ENCODE results near the gene SLX4.

Gene SLX4

DNA sequence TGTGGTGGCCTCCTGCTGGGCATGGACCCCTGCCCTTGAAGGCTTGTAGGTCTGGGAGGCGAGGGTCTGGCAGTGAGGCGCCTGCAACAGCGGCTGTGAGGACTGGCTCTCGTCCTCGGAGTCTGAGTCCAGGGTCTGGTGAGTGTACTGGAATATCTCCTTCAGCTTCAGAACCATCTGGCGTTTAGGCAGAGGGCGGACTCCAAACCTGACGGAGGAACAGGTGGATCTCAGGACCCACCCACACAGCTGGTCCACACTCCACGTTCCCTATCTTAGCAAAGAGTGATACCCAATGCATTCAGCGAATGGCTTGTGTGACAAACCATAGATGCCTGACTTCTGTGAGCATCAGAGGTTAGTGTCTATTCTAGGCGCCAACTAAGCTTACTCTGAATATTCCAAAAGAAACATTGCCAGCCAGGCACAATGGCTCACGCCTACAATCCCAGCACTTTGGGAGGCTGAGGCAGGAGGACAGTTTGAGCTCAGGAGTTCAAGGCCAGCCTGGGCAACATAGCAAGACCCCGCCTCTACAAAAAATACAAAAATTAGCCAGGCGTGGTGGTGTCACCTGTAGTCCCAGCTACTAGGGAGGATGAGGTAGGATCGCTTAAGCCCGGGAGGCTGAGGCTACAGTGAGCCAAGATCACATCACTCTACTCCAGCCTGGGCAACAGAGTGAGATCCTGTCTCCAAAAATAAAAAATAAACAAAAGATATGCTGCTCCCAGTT is 27.9 kb downstream of the SLX4 start:
- in situ Hi-C loops (cut with MboI; ENCODE audit: low sequenced_read_pairs) = no loop called here

- in situ Hi-C loops (cut with MboI; ENCODE audit: low sequenced_read_pairs) = no loop called here
Observed at GRCh38 chr16:3582276-3583165, 28.9 kb downstream of the SLX4 start.

- in situ Hi-C loops (cut with MboI; ENCODE audit: low sequenced_read_pairs) = no loop called here
Observed at GRCh38 chr16:3581392-3581791, 30.0 kb downstream of the SLX4 start.

- in situ Hi-C loops (cut with MboI; ENCODE audit: low sequenced_read_pairs) = no loop called here
Observed at GRCh38 chr16:3580686-3581085, 30.7 kb downstream of the SLX4 start.

GRCh38 chr16:3580251-3580651 is 31.2 kb downstream of the SLX4 start:
- in situ Hi-C loops (cut with MboI; ENCODE audit: low sequenced_read_pairs) = no loop called here

- in situ Hi-C loops (cut with MboI; ENCODE audit: low sequenced_read_pairs) = no loop called here
Observed at GRCh38 chr16:3579776-3580175, 31.6 kb downstream of the SLX4 start.

DNA sequence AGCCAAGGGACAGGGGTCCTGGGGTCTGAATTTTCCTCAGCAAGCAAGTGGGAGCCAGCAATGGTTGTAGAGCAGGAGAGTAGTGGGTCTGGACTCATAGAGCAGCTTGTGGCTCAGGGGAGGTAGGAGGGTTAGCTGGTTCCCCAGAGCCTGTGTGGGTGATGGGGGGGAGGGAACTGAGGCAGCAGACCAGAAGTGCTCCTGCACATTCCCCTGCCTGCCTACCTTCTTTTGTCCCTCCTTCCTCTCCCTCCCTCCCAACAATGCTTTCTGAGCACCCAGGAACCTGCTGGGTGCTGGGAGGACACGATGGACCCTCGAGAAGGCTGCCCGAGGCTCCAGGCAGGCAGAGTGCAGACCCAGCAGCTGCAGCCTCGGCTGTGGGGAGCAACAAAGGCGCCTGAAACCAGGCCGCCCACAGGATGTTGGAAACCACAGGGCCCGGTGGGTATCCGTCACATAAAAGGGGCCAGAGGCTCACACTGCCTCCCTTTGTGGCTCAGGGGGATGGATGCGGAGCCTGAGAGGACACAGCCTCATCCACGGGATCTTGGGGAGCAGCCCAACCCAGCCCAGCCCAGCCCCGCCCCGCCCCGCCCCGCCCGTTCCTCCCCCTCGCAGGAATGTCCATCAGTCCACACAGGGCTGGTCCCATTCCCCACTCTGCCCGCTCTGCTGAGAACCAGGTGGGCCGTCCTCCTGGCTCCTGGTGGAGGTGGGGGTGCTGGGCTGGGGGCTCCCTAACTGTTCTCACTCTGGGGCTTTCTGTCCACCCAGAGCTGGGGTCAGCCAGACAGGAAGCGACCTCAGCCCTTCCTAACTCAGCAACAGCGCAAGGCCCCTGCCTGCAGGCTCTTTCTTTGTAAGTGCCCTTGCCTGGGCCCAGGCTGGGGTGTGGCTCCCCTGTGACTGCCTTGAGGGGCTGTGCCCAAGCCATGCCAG is 32.5 kb downstream of the SLX4 start:
- in situ Hi-C loops (cut with MboI; ENCODE audit: low sequenced_read_pairs) = no loop called here

GRCh38 chr16:3578121-3578520 is 33.3 kb downstream of the SLX4 start:
- in situ Hi-C loops (cut with MboI; ENCODE audit: low sequenced_read_pairs) = no loop called here

- in situ Hi-C loops (cut with MboI; ENCODE audit: low sequenced_read_pairs) = no loop called here
Observed at GRCh38 chr16:3577302-3577752, 34.1 kb downstream of the SLX4 start, which contains the start of gene NLRC3. TSS of gene NLRC3 (minus strand) at chr16:3577403. CDS start at chr16:3565036, 12,367 bp downstream.

DNA sequence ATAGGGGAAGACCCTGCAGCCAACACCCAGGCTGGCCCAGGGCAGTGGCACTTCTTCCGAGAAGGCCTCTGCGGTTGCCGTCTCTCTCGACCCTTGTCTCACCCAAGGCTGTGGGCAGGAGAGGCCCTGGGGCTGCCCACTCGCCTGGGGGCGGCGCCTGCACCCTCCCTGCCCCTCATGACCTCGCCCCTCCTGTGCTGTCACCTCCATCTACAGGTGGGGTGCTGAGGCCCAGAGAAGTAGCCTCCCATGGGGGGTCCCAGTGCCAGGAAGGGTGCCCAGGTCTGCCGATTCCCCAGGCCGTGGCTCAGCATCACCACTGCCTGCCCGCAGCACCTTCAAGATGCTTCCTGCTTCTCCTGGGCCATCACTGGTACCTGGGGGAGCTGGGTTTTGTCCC is 35.2 kb downstream of the SLX4 start:
- in situ Hi-C loops (cut with MboI; ENCODE audit: low sequenced_read_pairs) = no loop called here

- in situ Hi-C loops (cut with MboI; ENCODE audit: low sequenced_read_pairs) = no loop called here
Observed at GRCh38 chr16:3575491-3575890, 35.9 kb downstream of the SLX4 start.

DNA sequence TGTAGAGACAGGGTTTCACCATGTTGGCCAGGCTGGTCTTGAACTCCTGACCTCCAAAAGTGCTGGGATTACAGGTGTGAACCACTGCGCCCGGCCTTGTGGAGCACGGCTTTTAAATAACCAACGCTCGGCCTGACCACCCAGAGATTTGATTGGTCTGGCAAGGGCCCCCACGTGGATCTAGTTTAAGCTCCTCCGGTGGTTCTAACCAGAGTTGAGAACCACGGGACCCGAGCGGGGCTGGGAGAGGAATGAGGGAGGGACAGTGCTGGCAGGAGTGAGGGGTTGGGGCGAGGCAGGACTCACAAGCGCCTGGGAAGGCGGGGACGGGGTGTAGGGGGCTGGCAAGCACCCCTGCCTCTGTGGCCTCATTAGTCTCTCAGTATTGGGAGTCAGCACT is 37.2 kb downstream of the SLX4 start:
- in situ Hi-C loops (cut with MboI; ENCODE audit: low sequenced_read_pairs) = no loop called here

- in situ Hi-C loops (cut with MboI; ENCODE audit: low sequenced_read_pairs) = no loop called here
Observed at GRCh38 chr16:3573146-3573815, 38.1 kb downstream of the SLX4 start.

- in situ Hi-C loops (cut with MboI; ENCODE audit: low sequenced_read_pairs) = no loop called here
Observed at GRCh38 chr16:3570420-3571062, 40.9 kb downstream of the SLX4 start.

- in situ Hi-C loops (cut with MboI; ENCODE audit: low sequenced_read_pairs) = no loop called here
Observed at GRCh38 chr16:3569851-3570250, 41.6 kb downstream of the SLX4 start.

- in situ Hi-C loops (cut with MboI; ENCODE audit: low sequenced_read_pairs) = no loop called here
Observed at GRCh38 chr16:3566990-3567389, 44.4 kb downstream of the SLX4 start.

GRCh38 chr16:3564889-3565141 is 46.6 kb downstream of the SLX4 start:
- in situ Hi-C loops (cut with MboI; ENCODE audit: low sequenced_read_pairs) = no loop called here

GRCh38 chr16:3564130-3564888 is 47.1 kb downstream of the SLX4 start:
- in situ Hi-C loops (cut with MboI; ENCODE audit: low sequenced_read_pairs) = no loop called here

- in situ Hi-C loops (cut with MboI; ENCODE audit: low sequenced_read_pairs) = no loop called here
Observed at GRCh38 chr16:3562914-3563480, 48.4 kb downstream of the SLX4 start.

All from HL-60/S4 treated with phorbol 12-myristate 13-acetate at 8.2 ng/mL for 4 days and 3 days (cell line).